Stimulated activated CD8-positive, alpha-beta memory T cell treated with anti-CD3 and anti-CD28 coated beads, Interleukin-4, amount 100 ng/mL, for 24 hours (primary cell): ENCODE results near the gene SLIT3.

Experiments
- DNase-seq: peaks from one replicate; pipeline ENCODE4 v3.0.0-alpha.2; 2020; ENCODE audit warnings: low read depth

SLIT3 gene

DNA sequence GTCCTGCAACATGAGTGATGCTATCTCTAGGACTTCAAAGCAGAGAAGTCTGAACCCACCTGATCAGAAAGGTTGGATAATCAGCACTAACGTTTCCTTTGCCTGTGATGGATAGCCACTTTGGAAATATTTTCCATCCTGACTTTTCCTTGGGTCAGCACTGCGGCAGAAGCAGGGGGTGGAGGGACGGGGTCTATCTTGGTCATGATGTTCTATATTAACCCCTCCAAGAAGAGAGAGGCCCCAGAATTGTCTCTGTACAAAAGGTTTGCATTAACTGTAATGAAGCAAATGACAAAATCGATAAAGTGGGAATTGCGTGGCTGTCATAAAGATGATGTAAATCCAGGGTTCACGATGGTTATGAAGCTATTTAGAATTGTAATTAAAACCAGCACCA is 441.9 kb downstream of the SLIT3 start:
- DNase-seq, result no peak

DNA sequence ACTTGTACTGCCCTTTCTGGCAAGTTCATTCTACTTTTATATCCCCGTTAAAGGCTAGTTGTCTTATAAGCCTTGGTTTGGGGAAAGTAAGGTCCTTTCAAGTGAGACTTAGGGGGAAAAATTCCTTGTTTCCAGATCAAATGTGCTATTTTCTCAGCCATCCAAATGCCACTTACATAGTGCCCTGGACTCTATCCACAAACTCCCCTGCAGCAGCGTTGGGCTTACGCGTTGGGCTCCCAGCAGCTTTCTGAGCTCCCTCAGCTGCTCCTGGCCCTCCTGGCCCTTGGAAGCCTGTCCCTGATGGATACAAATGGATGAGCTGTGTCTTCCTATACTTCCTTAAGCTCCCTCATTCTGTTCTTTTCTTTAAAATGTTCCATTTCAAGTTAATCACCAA is 442.6 kb downstream of the SLIT3 start:
- DNase-seq, result no peak

DNA sequence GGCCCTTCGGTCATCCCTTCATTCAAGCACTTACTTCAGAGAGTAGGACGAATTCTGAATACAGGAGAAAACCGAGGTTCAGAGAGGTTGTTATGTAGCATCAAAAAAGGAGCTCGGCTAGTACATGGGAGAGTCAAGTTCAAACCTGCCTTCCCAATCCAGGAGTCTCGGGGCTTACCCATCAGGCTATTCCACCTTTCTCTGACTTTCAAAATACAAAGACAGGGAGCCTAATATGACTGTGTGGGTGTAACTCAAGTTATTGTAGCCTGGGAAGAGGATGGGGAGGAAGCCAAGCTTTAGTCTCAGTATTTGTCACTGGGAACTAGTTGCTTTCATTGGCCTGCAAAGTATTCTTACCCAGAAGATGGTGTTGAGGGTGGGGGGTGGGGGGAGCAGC is 447.0 kb downstream of the SLIT3 start:
- no peak for DNase-seq

DNA sequence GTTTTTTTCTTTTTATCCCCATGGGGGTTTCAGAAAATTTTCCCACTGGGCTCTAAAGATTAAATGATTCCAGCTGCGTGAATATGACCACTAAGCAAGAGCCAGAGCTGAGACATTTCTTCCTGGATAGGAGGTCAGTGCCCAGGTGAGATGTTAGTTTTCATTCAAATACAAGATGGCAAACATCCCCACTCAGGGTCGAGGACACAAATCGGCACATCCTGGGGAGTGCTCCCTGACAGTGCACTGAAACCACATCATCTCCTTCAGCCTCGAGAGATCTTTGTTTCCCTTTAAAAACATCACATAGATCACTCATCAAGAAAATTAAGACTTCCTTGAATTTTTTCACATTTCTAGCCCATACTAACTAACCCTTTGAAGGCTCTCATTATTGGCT is 448.6 kb downstream of the SLIT3 start:
- DNase-seq, result no peak

DNA sequence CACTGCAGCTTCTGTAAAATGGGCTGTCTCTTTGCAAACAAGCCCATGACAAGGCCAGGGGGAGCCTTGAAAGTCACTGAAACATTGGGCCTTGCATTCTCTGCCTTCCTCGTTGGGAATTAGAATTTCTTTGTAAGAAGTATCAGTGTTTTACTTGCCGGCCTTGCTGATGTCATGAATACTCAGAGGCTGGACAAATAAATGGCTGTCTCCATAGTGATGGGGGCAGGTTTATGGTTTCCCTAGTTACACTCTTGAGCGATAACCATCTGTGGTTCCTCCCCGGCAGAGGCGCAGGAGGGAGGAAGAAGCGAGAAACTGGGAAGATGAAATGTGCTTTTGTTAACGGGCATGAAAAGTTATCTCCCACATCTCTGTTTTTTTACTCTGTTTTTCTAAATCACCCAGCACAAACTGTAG is 449.0 kb downstream of the SLIT3 start:
- DNase-seq, result peak; percentile 2

DNA sequence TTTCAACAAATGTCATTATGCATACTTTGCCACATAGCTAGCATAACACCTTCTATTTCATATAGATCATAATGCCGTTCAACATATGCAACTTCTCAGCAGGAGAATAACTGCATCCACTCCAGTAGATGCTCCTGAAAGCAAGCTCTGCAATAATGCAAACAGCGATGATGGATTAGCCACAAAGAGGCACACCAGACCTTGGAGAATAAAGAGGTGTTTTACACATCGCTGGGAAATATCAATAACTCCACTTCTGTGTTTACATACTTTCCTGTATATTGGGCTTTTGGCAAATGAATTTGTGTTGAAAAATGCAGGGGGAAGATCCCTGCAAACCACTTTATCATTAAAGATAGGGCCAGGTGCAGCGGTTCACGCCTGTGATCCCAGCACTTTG is 450.3 kb downstream of the SLIT3 start:
- DNase-seq, result no peak

DNA sequence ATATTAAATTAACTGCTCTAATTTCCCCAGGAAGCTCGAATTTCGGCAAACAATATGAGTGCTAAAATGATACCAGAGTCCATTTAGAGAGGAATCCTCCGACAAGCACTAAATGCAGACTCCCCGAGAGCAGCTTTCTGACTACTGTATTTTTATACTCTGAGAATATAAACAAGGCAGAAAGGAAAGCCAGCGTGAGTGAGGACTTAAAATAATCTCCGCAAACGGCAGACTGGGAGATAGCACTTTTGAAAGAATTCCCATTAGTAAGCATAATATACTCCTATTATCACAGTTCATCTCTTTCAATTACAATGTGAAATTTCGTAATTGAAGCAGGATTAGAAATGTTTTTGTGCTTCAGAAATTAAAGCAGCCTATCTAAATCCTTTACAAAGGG is 452.4 kb downstream of the SLIT3 start:
- DNase-seq, result no peak

DNA sequence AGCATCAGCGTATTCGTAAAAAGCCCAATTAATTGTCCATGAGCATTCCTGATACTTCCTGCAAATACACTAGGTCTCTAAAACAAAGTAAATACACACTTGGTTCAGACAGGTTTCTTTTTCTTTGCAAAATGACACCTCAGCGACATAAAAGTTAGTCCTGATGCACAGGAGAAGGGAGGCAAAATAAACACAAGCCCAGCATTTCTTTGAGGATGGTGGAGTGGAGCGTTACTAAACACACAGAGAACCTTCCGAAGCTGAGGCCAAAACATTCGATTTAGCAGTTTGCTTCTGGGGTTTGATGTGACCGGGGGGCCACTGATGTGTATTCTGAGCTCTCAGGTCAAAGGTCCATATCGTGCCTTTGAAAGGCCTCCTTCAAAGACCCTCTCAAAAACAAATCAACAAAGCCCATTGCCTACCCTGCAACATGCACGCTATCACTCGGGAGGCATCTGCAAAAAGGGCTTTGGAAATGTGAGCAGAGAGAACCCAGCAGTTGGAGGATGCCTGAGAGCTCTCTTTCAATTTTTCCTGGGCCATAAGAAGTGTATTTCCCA is 453.3 kb downstream of the SLIT3 start:
- no peak for DNase-seq

DNA sequence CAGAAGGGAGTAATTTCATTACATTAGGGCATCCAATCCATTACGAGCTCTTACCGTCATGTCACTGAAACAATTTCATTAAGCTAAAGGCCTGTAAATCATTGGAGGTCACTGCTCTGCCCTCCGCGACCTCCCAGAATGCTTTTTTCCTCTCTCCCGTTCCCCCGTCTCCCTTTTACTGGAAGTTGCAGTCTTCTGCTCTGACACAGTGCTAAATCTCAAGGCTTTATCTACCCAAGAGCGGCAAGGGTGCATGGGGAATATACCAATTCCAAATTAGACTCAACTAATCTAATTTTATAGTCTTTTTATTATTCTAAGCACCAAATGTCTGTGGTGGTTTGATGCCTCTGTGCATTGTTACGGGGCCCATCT is 456.0 kb downstream of the SLIT3 start:
- no peak for DNase-seq

DNA sequence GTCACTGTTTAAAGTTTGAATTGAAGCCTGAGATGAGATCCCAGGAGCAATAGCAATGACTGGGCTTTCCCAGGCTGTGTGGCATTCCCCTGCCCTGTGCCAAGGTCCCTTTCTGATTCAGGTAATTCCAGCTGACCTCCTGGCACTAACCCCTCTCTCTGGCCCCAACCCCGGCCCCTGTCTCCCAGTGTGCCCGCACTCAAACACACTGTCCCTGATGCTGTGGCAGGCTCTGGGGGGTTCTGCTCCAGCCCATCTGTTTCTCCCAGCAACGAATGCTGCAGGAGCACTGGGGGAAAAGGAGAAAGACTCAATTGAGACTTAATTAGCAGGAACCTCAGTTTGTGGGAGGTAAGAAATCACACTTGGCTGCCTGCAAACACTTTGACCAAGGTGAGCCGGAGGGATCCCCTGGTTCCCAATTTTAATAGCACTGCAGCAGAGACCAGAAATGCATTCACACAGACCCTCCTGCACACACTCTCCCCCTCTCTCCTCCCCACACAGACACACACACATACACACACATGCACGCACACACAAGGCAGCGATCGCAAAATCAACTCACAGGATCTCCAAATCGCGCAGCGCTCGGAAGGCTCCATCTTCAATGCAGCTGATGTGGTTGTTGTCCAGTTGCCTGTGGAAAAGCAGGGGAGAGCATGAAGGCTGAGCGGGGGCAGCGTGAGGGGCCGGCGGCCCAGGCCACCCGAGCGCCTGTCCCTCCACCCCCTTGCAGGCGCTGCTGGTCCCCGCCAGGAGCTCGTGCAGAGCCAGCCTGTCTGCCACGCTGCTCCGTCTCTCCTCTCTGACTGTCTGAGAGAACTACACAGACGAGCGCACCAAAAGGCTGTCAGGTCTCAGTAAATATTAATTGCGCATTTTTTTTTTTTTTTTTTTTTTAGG is 456.7 kb downstream of the SLIT3 start:
- no peak for DNase-seq

DNA sequence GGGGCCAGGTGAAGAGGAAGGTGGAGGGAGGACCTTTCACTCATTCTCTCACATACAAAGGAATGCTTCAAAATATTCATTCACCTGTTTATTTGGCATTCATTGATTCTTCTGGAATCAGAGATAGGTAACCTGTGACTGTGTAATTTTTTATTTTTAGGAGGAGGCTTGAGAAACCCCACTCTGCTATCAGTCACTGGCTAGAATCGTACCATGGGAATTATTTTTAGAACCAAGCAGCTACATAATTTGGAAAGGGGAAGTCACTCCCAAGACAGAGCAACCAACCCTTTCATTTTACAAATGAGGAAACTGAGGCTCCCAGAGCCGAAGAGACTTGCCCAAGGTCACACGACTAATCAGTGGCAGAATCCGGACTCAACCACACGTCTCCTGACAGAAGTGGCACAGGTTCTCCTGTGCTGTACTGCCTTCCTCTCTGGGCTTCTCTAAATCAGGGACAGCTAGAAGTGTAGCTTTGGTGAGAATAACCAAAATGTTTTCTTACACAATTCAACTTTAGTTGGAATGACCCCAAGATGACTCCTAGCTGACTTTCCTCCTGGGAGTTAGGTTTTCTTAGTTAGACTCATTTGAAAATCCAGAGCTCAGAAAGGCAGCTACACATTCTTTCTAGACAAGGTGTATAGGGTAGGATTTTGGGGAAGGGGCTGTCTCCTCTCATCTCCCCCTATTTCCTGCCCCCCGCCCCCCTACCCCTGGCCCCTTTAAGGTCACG is 457.5 kb downstream of the SLIT3 start:
- no peak for DNase-seq

DNA sequence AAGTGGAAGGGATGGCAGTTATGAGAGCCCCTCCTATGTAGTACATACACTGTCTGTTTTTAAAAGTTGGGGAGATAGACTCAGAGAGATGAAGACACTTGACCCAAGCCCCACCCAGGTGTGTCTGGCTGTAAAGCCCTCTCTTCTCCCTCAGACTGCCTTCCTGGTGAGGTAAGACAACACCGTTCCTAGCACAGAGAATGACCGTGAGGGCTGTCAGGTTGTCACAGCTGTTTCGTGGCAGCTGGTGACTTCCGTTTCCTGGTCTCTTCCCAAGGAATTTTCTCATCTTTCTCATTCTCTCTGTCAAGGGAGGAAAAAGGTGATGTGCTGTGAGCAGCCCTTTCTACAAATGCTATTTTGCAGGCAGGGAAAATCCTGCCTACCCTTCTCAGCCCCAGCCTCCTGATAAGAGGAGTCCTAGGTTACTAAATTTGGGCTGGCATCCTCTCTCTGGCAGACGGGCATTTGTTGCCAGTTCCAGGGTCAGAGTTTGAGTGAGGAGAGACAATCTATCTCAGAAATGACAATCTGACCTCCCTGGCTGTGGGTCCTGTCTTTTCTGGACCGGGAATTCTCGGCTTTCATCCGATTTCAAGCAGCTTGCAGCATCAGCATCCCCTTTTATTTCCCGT is 458.3 kb downstream of the SLIT3 start:
- DNase-seq, result no peak

DNA sequence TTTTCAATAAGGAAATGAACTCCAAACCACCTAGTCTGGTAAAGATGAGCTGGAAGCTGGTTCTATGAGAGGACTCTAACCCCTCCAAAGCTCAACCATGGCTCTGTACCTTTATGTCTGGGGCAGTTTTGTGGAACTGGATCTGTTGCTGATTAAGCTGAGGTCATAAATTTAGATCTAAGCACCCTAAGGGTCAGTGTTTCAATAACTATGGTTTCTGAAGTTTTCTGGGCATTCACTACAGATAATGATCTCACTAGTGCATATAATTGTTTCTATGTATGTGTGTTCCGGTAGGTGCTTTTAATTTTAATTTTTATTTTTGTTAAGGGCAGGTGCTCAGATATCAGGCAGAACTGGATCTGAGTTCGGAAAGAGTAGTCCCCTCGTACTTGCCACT is 463.1 kb downstream of the SLIT3 start:
- DNase-seq, result no peak

DNA sequence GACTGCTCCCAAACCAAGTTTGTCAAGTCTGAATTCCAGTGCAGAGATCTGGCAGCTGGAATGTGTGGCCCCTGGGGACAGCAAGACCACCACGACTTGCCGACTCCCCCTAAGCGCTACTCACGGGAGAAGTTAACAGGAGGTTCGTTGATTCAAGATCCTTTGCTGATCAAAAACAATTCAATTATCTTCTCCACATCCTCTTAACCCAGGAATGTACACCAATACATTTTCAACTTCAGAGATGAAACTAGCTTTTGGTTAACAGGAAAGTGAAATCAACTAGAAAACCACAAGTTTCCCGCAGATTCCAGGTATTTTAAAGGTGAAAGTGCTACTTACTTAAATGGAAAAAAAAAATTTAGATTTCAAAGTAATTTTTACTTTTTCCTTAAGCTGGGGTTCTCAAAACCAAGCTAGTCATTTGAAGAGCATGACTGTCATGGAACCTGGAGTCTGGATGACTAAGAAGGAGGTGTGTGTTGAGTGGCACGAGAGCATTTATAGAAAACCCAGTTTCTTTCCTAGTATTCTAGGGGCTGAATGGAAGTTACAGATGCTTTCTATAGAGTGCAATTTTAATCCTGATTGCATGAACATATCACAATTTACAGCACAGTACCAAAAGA is 464.2 kb downstream of the SLIT3 start:
- no peak for DNase-seq

DNA sequence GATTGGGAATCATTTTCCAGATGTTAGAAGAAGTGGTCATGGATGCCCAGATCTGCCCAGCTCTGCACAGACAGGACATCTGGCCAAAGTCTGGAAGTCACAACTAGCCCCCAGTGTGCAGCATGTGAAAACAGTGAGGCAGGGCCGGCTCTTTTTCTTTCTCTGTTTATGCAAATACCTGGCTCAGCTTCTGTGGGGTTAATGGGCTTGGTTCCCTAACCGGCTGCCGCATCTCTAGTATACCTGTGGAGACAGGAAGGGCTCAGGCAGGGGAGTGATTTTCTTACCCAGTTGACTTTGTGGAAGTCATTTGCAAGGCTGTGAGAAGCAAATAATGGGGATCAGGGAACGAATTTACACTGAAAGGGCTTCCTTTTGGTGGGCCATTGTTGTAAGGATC is 467.0 kb downstream of the SLIT3 start:
- no peak for DNase-seq

DNA sequence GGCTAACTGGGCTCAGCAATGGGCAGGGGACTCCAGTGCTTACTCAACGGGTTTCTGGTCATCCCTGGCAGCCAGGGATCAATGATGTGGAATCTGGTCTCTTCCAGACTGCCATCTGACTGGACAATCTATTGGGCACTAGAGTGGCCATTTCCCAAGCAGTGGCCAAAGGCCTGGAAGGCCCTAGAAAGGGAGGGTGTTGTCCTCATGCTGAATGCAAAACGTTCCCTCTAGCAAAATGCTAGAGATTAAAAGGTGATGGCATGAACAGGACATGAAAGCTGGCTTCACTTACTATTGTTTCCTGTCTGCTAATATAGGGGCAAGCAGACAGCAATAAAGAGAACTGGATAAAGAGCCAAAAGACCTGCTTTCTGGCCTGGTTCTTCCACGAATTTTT is 467.6 kb downstream of the SLIT3 start:
- DNase-seq, result no peak

DNA sequence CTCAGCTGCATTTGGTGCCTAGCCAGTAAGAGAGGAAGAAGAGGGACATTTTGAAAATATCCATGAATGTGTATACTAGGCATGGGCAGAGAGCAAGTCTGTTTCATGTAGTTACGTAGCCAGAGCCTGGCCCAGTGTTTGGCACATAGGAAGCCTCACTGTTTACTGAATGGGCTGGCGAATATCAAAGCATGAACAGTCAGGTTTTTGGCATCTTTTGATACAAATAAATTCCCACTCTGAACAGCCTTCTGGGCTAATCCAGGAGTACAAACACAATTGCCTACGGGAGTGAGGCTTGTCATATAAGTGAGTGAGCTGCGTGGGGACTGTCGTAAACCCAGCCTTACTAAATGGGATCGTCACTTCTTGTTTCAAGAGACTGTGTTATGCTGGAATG is 468.6 kb downstream of the SLIT3 start:
- DNase-seq, result no peak

DNA sequence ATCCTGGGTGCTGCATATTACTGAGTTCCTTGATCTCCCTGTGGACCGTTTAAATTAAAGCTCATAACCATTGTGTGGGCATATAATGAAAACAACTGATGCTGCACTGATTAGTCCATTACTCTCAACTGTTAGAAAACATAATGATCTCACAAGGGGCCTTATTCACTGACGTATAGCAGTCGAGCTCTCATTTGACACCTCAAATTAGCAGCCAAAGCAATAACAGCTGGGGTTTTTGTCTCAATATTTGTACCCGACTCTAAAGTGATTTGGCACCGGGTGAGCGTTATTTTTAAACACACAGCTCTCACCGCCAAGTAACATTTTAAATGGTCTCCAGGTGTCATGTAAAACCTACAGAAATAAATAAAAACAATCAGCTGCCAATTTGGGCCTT is 469.6 kb downstream of the SLIT3 start:
- DNase-seq, result no peak

DNA sequence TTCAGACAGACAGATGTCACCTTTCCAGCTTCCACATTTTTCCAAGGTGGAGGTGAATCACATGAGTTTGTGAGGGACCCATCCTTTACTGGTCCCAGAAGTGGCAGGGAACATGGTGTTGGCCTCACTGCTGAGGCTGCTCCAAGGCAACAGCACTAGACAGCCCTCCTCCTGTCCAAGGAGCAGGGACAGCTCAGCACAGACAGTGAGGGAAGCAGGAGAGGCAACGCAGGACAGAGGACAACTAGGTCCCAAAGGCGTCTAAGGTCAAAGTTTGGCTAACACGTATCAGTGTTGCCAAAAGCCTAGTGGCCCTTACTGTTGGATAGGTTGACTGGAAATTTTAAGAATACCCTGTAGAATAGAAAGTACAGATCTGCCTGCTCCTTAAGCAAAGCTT is 470.1 kb downstream of the SLIT3 start:
- DNase-seq, result no peak

DNA sequence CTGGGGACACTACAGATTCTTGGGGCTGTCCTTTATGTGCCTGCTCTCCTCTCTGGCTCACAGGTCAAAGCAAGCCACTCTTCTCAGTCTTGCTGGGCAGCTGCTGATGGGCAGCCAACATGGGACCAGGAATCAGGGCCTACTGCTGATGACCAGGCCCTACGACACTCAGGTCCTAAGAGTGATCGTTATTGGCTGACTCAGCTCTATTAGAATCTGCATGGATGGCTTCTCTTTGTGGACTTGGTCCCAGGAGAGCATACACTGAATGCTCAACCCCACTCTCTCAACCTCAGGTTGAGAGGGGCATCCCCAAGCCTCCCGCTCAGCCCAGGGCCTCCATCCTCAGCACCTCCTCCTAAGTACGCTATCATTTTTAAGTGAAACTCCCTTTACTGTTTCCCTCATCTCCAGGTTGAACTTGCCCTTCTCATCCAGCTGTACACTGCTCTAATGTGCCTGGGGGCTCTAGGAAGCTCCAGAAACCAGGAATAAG is 471.0 kb downstream of the SLIT3 start:
- DNase-seq, result no peak

DNA sequence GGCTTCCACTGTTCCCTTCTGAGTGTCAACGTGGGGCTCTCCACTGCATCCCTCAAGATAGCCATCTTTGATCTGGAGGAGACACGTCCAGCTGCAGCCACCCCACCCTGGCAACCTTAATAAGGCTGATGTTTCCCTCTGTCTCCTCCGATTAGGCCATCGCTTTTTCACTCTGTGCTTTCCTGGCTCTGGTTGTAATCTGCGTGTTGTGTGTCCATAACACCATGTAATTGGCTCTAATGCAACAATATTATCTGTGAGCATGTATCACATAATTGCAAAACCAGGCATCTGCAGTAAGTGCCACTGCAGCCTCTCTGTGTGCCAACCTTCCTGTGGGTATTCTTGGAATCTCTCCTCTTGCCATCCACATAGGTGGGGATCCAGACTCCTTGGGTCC is 471.9 kb downstream of the SLIT3 start:
- no peak for DNase-seq

DNA sequence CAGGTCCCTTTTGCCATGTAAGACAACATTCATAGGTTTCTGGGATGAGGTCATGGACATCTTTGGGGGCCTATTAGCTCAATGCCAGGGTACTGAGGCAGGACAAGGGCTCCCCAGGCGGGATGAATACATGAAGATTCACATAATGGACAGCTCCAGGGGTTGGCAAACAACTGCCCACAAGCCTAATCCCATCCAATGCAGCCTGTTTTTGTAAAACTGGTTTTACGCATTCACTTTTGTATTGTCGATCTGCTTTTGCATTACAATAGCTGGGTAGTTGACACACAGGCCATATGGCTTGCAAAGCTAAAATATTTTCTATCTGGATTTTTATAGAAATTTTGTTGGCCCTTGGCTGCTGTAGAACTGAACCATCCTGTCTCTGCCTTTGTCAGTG is 473.3 kb downstream of the SLIT3 start:
- no peak for DNase-seq
